HL-60/S4 treated with phorbol 12-myristate 13-acetate at 8.2 ng/mL for 4 days and 3 days (cell line): Measurements from ENCODE around the gene EDN1.

Experiments
- in situ Hi-C: fragments of 300-500 bp; cut with MboI; formaldehyde crosslinking; loops from 2 replicates; pipeline ENCODE4 v1.15.0; 2022; ENCODE audit warnings: low sequenced_read_pairs

The EDN1 gene

GRCh38 chr6:12343122-12343439, 52.9 kb downstream of the EDN1 start:
- in situ Hi-C loops, result no loop called here

DNA sequence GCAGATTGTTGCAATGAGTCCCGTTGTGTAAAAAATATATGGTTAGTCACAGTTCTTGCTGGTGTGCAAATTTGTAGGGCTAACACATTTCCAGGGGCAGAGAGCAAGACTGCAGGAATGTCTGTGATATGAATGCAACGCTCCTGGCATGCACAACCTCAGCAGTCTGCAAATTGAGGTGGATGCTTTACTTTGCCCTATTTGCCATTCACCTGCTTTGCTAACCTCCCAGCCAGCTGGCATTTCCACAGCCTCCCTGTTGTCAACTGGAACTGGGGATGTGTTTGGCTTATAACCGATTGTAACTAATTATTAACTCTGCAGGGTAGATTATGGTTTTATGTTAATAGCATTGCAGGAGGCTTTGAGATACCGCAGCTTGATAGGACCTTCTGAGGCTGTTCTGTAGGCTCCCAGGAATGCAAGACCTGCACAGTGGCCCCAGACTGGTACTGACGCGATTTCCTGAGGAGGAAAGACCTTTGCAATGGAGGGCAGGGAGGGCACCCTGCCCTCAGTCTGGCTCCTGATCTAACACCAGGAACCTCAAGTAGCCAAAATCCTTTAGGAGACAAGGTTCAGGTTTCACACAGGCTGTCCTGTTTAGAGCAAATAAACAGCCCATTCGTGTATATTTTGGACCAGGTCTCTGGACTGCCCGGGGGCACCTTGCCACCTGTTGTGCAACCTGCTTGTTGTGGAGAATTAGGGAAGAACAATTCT, 53.4 kb downstream of the EDN1 start:
- in situ Hi-C loops, result no loop called here

GRCh38 chr6:12344296-12344695, 54.1 kb downstream of the EDN1 start:
- in situ Hi-C loops, result no loop called here

GRCh38 chr6:12344961-12345693, 55.0 kb downstream of the EDN1 start:
- in situ Hi-C loops, result no loop called here

GRCh38 chr6:12345694-12346058, 55.5 kb downstream of the EDN1 start:
- in situ Hi-C loops, result no loop called here
